Measurements from ENCODE around the gene NALCN.

DNA sequence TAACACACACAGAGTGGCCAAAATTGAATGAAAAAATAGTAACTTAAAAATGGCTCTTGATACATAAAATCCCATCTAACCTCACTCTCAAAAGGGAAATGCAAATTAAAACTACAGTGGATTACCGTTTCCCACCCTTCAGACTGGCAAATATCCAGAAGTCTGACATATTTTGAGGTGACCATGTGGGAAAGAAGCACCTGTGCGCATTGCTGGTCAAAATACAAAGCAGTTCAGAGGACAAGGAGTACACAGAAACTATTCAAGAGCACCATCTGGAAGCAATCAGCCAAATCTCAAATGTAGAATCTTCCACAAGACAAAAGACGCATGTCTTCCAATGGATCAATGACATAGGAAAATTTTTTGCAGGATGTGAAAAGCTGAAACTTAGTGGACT lies 23.2 kb downstream of the NALCN start:
- TF ChIP-seq, protein P1, sequence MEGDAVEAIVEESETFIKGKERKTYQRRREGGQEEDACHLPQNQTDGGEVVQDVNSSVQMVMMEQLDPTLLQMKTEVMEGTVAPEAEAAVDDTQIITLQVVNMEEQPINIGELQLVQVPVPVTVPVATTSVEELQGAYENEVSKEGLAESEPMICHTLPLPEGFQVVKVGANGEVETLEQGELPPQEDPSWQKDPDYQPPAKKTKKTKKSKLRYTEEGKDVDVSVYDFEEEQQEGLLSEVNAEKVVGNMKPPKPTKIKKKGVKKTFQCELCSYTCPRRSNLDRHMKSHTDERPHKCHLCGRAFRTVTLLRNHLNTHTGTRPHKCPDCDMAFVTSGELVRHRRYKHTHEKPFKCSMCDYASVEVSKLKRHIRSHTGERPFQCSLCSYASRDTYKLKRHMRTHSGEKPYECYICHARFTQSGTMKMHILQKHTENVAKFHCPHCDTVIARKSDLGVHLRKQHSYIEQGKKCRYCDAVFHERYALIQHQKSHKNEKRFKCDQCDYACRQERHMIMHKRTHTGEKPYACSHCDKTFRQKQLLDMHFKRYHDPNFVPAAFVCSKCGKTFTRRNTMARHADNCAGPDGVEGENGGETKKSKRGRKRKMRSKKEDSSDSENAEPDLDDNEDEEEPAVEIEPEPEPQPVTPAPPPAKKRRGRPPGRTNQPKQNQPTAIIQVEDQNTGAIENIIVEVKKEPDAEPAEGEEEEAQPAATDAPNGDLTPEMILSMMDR (IDR thresholded peaks at IDR 0.05), result no peak
- no peak for TF ChIP-seq POLR2A (IDR thresholded peaks at IDR 0.05)

Data from esophagus squamous epithelium (tissue), 4 donors.